MCF 10A (cell line): ENCODE data around the gene HAS3. TPM values are rescaled to one million over a fixed set of nuclear protein-coding genes. Genes with fewer than 3 reads are reported as not detected.

ENCODE experiments used
- BruUV-seq: library from RNA; stranded (reverse); fragments of 400-500 nt; replicated peaks from 2 replicates; lab custom pipeline; 2021; lab: Mats Ljungman, UMichigan
- CTCF ChIA-PET: fragments of 300-600 bp; sonication (Branson Sonifier 250); formaldehyde crosslinking; extraction: SDS; loops from one replicate; lab custom pipeline; 2021; ENCODE audit warnings: antibody characterized with exemption, inconsistent platforms; lab: Yijun Ruan, JAX
- POLR2A ChIA-PET: fragments of 300-600, 350-650 bp; sonication (Branson Sonifier 250); formaldehyde crosslinking; extraction: SDS; loops from one replicate; lab custom pipeline; 2020; ENCODE audit warnings: antibody characterized with exemption, inconsistent platforms; lab: Yijun Ruan, JAX
- DNase-seq: peaks from one replicate; pipeline ENCODE4 v3.0.0-alpha.2; 2018; ENCODE audit not compliant: unreplicated experiment
- H3K27ac Mint-ChIP-seq: one replicate; pipeline ENCODE4 v1.8.0; 2022; ENCODE audit warnings: mild to moderate bottlenecking, low read depth, mixed read lengths; ENCODE audit not compliant: unreplicated experiment
- H3K27me3 Mint-ChIP-seq: one replicate; pipeline ENCODE4 v1.8.0; 2022; ENCODE audit warnings: mixed read lengths; ENCODE audit not compliant: insufficient read depth, unreplicated experiment
- H3K36me3 Mint-ChIP-seq: one replicate; pipeline ENCODE4 v1.8.0; 2022; ENCODE audit warnings: mild to moderate bottlenecking, moderate library complexity, mixed read lengths; ENCODE audit not compliant: insufficient read depth, unreplicated experiment
- H3K4me1 Mint-ChIP-seq: one replicate; pipeline ENCODE4 v1.8.0; 2022; ENCODE audit warnings: mixed read lengths; ENCODE audit not compliant: insufficient read depth, unreplicated experiment
- H3K4me3 Mint-ChIP-seq: one replicate; pipeline ENCODE4 v1.8.0; 2022; ENCODE audit warnings: mild to moderate bottlenecking, moderate library complexity, mixed read lengths; ENCODE audit not compliant: unreplicated experiment
- H3K9me3 Mint-ChIP-seq: one replicate; pipeline ENCODE4 v1.8.0; 2022; ENCODE audit warnings: mixed read lengths; ENCODE audit not compliant: unreplicated experiment
- intact Hi-C: fragments of 100-400 bp; cut with micrococcal nuclease; formaldehyde crosslinking; loops from 2 replicates; pipeline ENCODE4 v1.14.1; 2022
- total RNA-seq: library from RNA; stranded (reverse); gene quantifications from 2 replicates; pipeline ENCODE4 v1.2.3, GENCODE V29; 2022
- TF ChIP-seq, protein P1 (sequence below): fragments of 200-600 bp; IDR thresholded peaks from one replicate; pipeline ENCODE4 v1.8.0; 2022; ENCODE audit warnings: antibody characterized with exemption, mild to moderate bottlenecking; ENCODE audit not compliant: unreplicated experiment

Gene HAS3
- total RNA-seq, 1 experiment from 2014 or later: 0.72 TPM

- peaks cover 8% of the 10 kb centered on the region for H3K36me3 Mint-ChIP-seq
- POLR2A ChIA-PET: no interaction called here
- intact Hi-C loops: no loop called here
- no peak overlapping the region for H3K4me3 Mint-ChIP-seq
- BruUV-seq: no TSS peak
- TF ChIP-seq, protein P1, sequence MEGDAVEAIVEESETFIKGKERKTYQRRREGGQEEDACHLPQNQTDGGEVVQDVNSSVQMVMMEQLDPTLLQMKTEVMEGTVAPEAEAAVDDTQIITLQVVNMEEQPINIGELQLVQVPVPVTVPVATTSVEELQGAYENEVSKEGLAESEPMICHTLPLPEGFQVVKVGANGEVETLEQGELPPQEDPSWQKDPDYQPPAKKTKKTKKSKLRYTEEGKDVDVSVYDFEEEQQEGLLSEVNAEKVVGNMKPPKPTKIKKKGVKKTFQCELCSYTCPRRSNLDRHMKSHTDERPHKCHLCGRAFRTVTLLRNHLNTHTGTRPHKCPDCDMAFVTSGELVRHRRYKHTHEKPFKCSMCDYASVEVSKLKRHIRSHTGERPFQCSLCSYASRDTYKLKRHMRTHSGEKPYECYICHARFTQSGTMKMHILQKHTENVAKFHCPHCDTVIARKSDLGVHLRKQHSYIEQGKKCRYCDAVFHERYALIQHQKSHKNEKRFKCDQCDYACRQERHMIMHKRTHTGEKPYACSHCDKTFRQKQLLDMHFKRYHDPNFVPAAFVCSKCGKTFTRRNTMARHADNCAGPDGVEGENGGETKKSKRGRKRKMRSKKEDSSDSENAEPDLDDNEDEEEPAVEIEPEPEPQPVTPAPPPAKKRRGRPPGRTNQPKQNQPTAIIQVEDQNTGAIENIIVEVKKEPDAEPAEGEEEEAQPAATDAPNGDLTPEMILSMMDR: no peak
- no peak for DNase-seq
- CTCF ChIA-PET: interaction anchor here (1.1 kb wide), 1 partner anchor 17 kb away, joined by 3 read pairs; no protein-coding TSS in a partner anchor
- no peaks in the 10 kb centered on the region for H3K9me3 Mint-ChIP-seq
- H3K4me1 Mint-ChIP-seq: no peaks in the 10 kb centered on the region
- no peaks in the 10 kb centered on the region for H3K27me3 Mint-ChIP-seq
- H3K27ac Mint-ChIP-seq: no peak overlapping the region
These were observed 21.2 kb upstream of the HAS3 start for GRCh38 chr16:69084289-69084688.

DNA sequence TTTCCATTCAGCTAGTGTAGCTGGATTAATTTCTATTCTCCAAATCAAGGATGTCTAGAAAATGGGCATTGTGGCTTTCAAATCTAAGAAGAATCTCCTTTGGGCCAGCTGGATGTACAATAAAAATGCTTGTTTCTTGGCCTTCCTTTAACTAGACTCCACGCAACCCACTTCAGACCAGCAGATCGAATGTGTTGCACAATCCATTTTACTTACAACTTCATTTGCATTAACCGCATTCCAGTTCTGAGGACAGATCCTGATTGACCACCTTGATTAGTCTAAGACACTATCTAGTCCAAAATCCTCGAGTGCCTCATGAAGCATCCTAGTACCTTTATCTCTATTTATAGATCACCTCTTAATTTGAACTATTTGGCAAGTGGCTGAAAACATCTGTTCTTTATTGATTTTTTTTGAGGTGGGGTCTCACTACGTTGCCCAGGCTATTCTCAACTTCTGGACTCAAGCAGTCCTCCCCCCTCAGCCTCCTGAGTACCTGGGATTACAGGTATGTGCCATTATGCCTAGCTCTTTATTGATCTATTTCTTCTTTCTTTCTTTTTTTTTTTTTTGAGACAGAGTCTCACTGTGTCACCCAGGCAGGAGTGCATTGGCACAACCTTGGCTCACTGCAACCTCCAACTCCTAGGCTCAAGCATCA, 20.3 kb upstream of the HAS3 start:
- no peaks in the 10 kb centered on the region for H3K27me3 Mint-ChIP-seq
- H3K4me3 Mint-ChIP-seq: no peak overlapping the region
- ChIA-PET CTCF (interaction anchor here (0.6 to 1.1 kb wide), 3 partner anchors 12 to 619 kb away, joined by 3 to 5 read pairs (median 3); no protein-coding TSS in a partner anchor), POLR2A (interaction anchor here (1.0 kb wide), 1 partner anchor 15 kb away, joined by 3 read pairs; no protein-coding TSS in a partner anchor)
- no peak overlapping the region for H3K27ac Mint-ChIP-seq
- TF ChIP-seq, protein P1: no peak
- intact Hi-C loops: no loop called here
- no peaks in the 10 kb centered on the region for H3K9me3 Mint-ChIP-seq
- no peaks in the 10 kb centered on the region for H3K4me1 Mint-ChIP-seq
- H3K36me3 Mint-ChIP-seq: peaks cover 8% of the 10 kb centered on the region
- DNase-seq: no peak
- BruUV-seq: no TSS peak

DNA sequence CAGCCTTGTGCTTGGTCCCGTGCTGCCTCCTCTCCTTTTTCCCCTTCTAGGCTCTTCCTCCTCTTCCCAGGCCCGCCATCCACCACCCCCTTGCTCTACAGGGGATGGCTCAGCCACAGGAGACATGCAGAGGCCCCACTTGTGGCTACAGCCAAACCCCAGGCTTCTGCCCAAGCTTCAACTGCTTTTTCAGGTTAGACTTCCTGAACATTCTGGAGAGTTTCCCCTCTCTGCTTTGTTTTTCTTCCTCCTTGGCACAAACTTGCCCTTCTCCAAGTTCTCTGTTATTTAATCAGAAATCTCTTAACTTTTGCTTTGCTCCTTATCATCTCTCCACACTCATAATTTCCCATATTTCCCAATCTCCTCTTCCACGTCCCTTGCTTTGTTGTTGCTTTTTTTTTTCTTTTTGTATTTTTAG, 18.3 kb upstream of the HAS3 start:
- no peak for DNase-seq
- Mint-ChIP-seq H3K4me3 (no peak overlapping the region), H3K27me3 (no peaks in the 10 kb centered on the region), H3K27ac (no peak overlapping the region), H3K4me1 (no peaks in the 10 kb centered on the region), H3K36me3 (peaks cover 8% of the 10 kb centered on the region), H3K9me3 (no peaks in the 10 kb centered on the region)
- no TSS peak for BruUV-seq
- intact Hi-C loops: no loop called here
- ChIA-PET CTCF (no interaction called here), POLR2A (no interaction called here)
- TF ChIP-seq, protein P1: no peak

GRCh38 chr16:69088684-69089083, 16.8 kb upstream of the HAS3 start:
- DNase-seq: no peak
- ChIA-PET POLR2A (no interaction called here), CTCF (no interaction called here)
- TF ChIP-seq, protein P1: no peak
- intact Hi-C loops: no loop called here
- peaks cover 4% of the 10 kb centered on the region for H3K36me3 Mint-ChIP-seq
- H3K27me3 Mint-ChIP-seq: no peaks in the 10 kb centered on the region
- no peaks in the 10 kb centered on the region for H3K9me3 Mint-ChIP-seq
- H3K27ac Mint-ChIP-seq: no peak overlapping the region
- H3K4me3 Mint-ChIP-seq: no peak overlapping the region
- BruUV-seq: no TSS peak
- H3K4me1 Mint-ChIP-seq: no peaks in the 10 kb centered on the region
